Cardiac fibroblast (primary cell): ENCODE results near the gene PORCN.

Source experiments
- DNase-seq, 2 donors: peaks; one replicate each; pipeline versions ENCODE4 v3.0.0 to v3.0.0-alpha.2; 2010; ENCODE audit warnings: low read depth in 2 of 2
- H3K4me3 ChIP-seq, 2 donors: replicated peaks in 1 of 2; 1 replicate in 1 of 2; 2 replicates in 1 of 2; pipeline ENCODE4 v1.5.1; 2011; ENCODE audit warnings: low read depth in 2 of 2, low read length in 2 of 2, mild to moderate bottlenecking in 2 of 2, moderate library complexity in 1 of 2
- TF ChIP-seq, protein P1 (sequence below): IDR thresholded peaks from one replicate; pipeline ENCODE4 v1.5.1; 2011; ENCODE audit warnings: low read depth, mild to moderate bottlenecking, low read length, inconsistent platforms

The PORCN gene

DNA sequence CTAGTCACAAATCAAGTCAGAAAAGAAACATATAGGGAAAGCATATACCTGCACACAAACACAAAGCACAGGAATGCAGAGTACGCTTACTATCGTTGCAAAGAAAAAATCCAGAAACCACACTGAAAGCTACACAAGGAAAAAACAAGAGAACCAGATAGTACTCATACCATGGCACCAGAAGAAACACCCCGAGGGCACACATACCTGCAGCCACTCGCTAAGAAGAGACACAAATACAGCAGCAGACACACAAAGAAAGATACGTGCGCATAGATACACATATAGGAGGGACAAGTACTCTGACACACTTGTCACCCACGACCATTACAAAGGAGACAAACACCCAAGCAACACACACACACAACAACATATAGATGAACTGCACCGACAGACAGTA lies 37.3 kb upstream of the PORCN start:
- DNase-seq, result no peak
- TF ChIP-seq, protein P1, sequence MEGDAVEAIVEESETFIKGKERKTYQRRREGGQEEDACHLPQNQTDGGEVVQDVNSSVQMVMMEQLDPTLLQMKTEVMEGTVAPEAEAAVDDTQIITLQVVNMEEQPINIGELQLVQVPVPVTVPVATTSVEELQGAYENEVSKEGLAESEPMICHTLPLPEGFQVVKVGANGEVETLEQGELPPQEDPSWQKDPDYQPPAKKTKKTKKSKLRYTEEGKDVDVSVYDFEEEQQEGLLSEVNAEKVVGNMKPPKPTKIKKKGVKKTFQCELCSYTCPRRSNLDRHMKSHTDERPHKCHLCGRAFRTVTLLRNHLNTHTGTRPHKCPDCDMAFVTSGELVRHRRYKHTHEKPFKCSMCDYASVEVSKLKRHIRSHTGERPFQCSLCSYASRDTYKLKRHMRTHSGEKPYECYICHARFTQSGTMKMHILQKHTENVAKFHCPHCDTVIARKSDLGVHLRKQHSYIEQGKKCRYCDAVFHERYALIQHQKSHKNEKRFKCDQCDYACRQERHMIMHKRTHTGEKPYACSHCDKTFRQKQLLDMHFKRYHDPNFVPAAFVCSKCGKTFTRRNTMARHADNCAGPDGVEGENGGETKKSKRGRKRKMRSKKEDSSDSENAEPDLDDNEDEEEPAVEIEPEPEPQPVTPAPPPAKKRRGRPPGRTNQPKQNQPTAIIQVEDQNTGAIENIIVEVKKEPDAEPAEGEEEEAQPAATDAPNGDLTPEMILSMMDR, result no peak
- H3K4me3 ChIP-seq, result no peak overlapping the region

DNA sequence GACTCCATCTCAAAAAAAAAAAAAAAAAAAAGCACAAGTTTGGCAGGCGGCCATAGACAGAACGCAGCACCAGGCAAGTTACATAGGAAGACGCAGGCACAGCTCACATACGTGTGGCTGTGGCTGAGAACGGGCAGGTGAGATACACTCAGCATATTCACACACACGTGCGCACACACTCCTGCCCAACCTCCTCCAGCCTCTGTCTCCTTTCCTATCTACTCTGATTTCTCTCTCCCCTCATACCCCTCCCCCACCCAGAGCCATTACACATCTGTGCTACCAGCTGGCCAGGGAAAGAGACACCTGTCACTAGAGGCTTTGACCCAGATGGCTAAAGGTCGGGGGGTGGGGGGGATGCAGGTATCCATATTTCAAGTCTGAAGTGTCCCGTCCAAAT lies 36.6 kb upstream of the PORCN start:
- H3K4me3 ChIP-seq, result no peak overlapping the region
- TF ChIP-seq, protein P1, result no peak
- DNase-seq, result no peak

DNA sequence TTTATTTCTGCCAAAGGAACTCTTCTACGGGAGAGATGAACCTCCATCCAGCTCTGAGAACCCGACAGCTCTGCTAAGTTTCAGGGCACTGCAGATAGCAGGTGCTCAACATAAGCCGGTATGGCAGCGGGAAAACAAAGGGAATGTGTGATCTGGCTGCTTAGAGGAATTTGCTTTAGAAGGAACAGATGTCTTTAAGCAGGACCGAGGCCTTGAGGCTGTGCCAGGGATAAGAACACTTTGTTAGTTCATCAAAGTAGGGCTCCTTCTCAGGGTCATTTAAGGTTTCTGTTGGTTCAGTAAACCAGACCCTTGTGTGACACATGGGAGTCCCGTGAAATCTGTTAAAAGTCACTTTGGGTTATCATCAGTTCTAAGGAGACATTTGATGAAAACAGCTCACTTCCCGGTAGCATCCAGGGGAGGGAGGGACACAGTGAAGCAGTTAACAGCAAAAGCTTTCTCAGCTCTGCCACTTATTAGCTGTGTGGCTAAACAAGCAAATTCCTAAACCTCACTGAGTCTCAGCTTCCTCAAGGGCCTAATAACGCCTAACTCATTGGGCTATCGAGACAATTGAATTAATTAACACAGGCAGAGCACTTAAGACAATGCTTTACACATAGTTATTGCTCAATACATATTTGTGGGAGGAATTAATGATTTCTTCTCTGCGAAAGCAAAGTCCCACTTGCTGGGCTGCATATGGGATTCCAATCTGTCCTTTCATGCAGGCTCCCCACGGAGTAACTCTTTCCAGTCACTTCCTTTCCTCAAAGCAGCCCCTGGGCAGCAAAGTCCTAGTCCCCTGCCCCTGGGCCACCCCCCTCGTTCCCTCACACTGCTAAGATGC lies 35.7 kb upstream of the PORCN start:
- no peak overlapping the region for H3K4me3 ChIP-seq
- TF ChIP-seq, protein P1, result no peak
- DNase-seq, result peak in 1 of 2 donors; percentile 27

DNA sequence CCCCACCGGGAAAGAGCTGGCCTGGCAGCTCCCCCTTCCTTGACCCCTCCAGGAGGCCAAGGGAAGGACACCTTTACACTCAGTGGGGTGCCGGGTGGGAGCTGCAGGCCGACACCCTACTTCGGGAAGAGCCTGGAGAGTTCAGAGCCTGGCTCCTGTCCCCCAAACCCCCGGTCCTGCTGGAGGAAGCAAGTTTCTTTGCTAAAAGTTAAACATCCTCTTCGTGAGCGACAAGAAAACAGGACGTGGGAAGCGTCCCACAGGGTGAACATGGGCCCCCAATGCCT lies 35.1 kb upstream of the PORCN start:
- no peak for DNase-seq
- H3K4me3 ChIP-seq, result no peak overlapping the region
- TF ChIP-seq, protein P1, result no peak

DNA sequence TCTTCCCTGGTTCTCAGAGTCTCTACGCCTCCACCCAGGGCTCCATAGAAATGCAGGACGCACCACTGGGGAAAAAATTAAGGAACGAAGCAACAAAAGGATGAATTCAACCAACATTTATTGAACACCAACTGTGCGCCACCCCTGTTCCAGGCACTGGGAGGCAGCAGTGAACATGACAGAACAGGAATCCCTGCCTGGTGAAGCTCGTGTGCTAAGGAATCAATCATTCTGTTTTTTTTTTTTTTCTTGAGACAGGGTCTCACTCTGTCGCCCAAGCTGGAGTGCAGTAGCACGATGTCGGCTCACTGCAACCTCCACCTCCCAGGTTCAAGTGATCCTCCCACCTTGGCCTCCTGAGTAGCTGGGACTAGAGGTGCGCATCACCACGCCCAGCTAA lies 34.7 kb upstream of the PORCN start:
- H3K4me3 ChIP-seq, result no peak overlapping the region
- DNase-seq, result peak; percentile 20 to 47
- TF ChIP-seq, protein P1, result peak; percentile 35

DNA sequence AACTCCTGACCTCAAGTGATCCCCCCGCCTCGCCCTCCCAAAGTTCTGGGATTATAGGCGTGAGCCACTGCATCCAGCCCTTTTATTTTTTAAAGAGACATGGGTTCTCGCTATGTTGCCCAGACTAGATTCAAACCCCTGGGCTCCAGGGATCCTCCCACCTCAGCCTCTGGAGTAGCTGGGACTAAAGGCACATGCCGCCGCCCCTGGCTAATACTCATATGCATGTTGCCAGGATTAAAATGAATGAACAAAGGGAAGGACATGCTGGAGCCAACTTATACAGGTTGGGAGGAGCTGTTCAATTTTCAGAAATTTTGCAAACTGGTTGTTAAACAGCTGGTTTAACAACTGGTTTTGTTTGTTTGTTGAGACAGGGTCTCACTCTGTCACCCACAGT lies 34.2 kb upstream of the PORCN start:
- TF ChIP-seq, protein P1, result no peak
- no peak for DNase-seq
- H3K4me3 ChIP-seq, result no peak overlapping the region

DNA sequence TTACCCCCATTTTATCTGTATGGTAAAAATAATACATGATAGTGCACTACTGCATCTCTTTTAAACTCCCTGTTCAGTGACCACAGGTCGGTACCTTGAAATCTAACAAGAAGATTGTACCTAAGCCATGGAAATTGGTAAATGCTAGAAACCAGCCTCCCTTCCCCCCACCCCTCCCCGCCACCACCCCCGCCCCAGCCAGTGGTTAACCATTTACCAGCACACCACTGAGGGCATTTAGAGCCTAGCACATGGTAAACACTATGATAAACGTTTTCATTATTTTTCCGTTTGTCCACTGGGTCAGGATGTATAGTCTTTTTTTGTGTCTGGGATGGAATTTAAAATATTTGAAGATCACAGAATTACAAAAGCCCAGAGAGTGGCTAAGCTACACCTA lies 33.5 kb upstream of the PORCN start:
- no peak for DNase-seq
- peak overlapping the region; percentile 80 for H3K4me3 ChIP-seq
- TF ChIP-seq, protein P1, result no peak
